HG03521 (cell line): ENCODE measurements around the gene UBE2G1.
"Not testable (repeated sequence)": the region's sequence is repeated elsewhere in the genome, so short reads cannot be mapped to it uniquely, and the experiment has no call there.

Experiments
- ATAC-seq: cut with Tn5 transposase; IDR thresholded peaks from one replicate; pipeline ENCODE4 v1.9.1; 2021; ENCODE audit warnings: mild to moderate bottlenecking, moderate library complexity; ENCODE audit not compliant: unreplicated experiment

UBE2G1 gene

GRCh38 chr17:4375796-4376440 is 9.4 kb upstream of the UBE2G1 start:
- not testable (repeated sequence) for ATAC-seq

- ATAC-seq: peak; percentile 68
Measured at GRCh38 chr17:4375039-4375748, 8.7 kb upstream of the UBE2G1 start.

GRCh38 chr17:4369557-4370230 is 3.2 kb upstream of the UBE2G1 start:
- ATAC-seq: no peak

GRCh38 chr17:4368341-4368740 is 1.9 kb upstream of the UBE2G1 start:
- ATAC-seq: no peak

- not testable (repeated sequence) for ATAC-seq
Measured at GRCh38 chr17:4367177-4367576, 702 bp upstream of the UBE2G1 start.

GRCh38 chr17:4365628-4366326 is 698 bp downstream of the UBE2G1 start:
- ATAC-seq: peak; percentile 15

GRCh38 chr17:4365103-4365627 is 1.3 kb downstream of the UBE2G1 start:
- peak; percentile 43 for ATAC-seq

- no peak for ATAC-seq
Measured at GRCh38 chr17:4364622-4365041, 1.8 kb downstream of the UBE2G1 start.

GRCh38 chr17:4362141-4362540 is 4.3 kb downstream of the UBE2G1 start:
- ATAC-seq: no peak

GRCh38 chr17:4358154-4358553 is 8.3 kb downstream of the UBE2G1 start:
- no peak for ATAC-seq

- no peak for ATAC-seq
Measured at GRCh38 chr17:4357671-4358070, 8.8 kb downstream of the UBE2G1 start.

GRCh38 chr17:4357030-4357628 is 9.3 kb downstream of the UBE2G1 start:
- ATAC-seq: no peak

- no peak for ATAC-seq
Measured at GRCh38 chr17:4354862-4355514, 11.5 kb downstream of the UBE2G1 start.

- ATAC-seq: no peak
Measured at GRCh38 chr17:4354206-4354605, 12.3 kb downstream of the UBE2G1 start.

GRCh38 chr17:4350214-4350613 is 16.3 kb downstream of the UBE2G1 start:
- not testable (repeated sequence) for ATAC-seq

- no peak for ATAC-seq
Measured at GRCh38 chr17:4345581-4346252, 20.8 kb downstream of the UBE2G1 start.

GRCh38 chr17:4344926-4345325 is 21.5 kb downstream of the UBE2G1 start:
- ATAC-seq: no peak

- no peak for ATAC-seq
Measured at GRCh38 chr17:4342535-4342934, 23.9 kb downstream of the UBE2G1 start.

GRCh38 chr17:4341616-4341977 is 24.9 kb downstream of the UBE2G1 start:
- no peak for ATAC-seq
